ENCODE data around the gene MYO9B.

The MYO9B gene

DNA sequence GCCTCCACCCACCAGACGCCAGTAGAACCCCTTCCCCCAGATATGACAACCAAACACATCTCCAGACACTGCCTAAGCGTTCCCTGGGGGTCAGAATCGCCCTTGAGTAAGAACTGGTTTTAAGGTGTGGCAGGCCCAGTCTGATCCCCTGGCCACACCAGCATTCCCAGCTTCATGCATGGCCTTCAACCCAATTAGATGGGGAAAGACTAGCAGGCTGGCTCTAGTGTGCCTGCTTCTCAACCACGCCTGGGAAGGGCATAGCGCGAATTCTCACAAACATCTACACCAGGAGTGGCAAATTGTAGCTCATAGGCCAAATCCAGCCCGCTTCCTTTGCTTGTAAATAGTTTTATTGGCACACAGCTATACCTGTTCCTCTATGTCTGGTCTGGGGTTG, 13.9 kb upstream of the MYO9B start:
- DNase-seq (ENCODE audit: low read depth in 2 of 2): no peak

DNA sequence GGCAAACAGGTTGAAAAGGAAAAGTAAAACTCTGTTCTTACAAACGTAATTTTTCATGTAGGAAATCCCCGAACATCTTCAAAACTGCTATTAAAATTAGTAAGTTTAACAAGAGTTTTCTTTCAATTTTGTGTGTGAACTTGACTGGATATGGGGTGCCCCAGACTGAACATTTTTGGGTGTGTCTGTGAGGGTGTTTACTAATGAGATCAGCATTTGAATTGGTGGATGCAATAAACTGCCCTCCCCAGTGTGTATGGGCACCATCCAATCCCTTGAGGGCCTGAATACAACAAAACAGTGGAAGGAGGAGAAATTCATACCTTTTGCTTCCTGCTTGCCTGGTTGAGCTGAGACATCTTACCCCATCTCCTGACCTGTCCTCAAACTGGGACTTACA, 12.1 kb upstream of the MYO9B start:
- DNase-seq (ENCODE audit: low read depth in 2 of 2): no peak

DNA sequence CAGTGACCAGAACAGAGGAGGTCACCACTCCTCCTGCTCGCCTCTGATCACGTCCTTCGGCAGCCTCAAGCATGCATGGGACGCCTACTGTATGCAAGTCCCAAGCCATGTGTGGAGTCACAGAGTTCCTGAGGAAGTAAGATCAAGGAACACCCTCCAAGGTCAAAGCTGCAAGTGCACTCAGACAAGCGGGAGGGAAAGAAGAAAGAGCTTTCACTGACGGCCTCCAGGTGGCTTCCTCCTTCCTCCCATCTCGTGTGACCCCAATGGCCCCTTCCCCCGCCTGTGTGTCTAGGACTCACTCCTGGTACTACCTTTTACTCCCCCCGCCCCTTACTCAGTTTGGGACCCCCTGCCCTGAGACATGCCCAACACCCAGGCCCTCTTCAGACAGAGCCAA, 6.4 kb upstream of the MYO9B start:
- DNase-seq (ENCODE audit: low read depth in 2 of 2): no peak

DNA sequence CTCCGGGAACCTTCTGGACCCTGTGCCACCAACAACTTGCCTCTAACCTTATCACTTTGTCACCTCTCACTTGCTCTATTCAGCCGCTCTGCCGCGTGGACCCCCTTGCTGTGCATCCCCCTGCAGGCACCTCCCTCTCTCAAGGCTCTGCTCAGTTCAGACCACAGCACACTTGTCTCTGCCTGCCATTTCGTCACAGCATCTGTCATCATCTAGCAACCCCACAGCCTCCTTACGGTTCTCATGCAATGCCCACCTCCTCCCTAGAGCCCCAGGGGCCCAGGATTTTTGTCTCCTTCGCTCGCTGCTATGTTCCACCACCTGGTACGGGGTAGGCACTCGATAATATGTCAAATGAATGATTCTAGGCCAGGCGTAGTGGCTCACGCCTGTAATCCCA, 5.2 kb upstream of the MYO9B start:
- DNase-seq (ENCODE audit: low read depth in 2 of 2): no peak

DNA sequence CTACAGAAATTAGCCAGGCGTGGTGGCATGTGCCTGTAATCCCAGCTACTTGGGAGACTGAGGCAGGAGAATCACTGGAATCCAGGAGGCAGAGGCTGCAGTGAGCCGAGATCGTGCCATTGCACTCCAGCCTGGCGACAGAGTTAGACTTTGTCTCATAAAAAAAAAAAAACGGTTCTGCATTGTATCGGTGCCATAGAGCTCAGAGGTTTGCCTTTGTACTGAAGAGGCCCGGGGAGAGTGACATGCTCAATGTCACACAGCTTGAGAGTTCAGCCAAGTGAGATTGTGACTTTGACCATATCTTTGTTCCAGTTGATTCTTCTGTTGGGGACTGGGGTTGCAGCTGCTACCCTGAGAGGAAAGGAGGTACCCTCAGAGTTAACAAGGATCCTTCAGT, 4.7 kb upstream of the MYO9B start:
- no peak for DNase-seq (ENCODE audit: low read depth in 2 of 2)

DNA sequence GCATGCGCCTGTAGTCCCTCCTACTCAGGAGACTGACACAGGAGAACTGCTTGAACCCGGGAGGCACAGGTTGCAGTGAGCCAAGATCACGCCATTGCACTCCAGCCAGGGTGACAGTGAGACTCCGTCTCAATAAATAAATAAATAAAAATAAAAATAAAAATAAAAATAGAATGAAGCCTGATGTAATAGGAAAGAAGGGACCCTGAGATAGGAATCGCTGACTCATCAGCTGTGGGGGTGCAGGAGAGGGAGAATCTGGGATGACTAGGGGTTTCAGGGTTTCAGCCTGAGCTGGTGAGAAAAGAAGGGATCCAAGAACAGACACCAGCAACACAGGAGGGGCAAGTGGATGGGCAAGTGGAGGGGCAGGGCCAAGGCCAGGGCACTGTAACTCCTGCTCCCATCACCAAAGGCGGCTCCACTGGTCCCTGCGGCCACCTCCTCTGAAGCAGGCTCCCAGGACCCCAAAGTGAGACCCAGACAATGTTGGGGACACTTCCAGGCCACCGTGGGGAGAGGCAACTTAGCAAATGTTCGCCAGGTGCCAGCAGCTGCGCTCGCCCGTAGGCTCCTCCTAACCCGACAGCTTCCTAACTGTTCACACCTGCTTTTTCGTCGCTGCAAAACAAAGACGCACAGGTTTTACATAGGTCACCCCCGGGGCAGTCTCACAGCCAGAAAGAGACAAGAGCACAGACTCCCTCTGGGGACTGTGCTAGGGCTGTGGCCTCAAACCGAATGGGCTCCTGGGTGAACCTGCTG, 1.5 kb upstream of the MYO9B start:
- DNase-seq (ENCODE audit: low read depth in 2 of 2): no peak

DNA sequence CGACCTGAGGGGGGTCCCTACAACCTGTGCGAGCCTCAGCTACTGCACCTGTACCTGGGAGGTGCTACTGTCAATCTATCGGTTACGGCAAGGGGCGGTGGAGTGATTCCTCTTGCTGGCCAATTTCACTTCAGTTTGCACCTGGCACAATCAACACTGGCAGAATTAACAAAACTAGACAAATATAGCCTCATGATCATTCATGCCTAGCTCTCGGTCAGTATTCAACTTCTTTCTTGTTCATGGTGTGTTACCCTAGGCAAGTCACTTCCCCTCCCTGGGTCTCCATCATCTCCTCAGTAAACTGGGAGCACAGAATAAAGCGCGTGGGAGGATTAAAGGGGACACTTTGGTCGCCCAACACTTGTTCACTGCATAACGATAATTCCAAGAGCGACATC, 943 bp upstream of the MYO9B start:
- DNase-seq (ENCODE audit: low read depth in 2 of 2): no peak

DNA sequence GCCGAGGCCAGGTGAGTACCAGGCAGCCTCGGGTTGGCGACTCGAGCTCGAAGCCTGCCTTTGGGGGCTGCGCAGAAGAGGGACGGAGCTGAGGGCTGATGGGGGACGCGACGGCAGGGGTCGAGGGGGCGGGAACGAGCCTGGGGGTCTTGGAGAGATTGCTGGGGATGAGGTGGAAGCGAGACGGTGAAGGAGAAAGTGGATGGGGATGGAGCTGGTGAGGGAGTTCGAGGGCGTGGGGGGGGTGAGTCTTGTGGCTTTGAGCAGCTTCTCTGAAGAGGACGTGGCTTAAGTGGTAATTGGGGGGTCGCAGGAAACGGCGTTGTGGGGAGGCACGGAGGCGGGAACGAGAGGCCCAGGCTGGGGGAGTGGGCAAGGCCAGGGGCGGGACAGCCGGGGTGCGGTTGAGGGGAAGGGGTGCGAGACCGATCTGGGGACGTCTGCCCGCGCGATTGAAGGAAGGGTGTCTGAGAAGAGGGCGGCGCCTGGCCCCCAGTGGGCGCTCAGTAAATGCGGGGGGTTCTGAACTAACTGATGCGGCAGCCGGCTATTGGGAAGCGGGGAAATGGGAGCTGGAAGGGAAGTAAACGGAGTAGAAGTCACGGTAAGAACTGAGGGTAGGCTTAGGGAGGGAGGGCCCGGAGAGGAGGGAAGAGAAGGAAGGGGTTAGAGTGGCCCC, 426 bp downstream of the MYO9B start:
- DNase-seq (ENCODE audit: low read depth in 2 of 2): peak; percentile 25 to 30

DNA sequence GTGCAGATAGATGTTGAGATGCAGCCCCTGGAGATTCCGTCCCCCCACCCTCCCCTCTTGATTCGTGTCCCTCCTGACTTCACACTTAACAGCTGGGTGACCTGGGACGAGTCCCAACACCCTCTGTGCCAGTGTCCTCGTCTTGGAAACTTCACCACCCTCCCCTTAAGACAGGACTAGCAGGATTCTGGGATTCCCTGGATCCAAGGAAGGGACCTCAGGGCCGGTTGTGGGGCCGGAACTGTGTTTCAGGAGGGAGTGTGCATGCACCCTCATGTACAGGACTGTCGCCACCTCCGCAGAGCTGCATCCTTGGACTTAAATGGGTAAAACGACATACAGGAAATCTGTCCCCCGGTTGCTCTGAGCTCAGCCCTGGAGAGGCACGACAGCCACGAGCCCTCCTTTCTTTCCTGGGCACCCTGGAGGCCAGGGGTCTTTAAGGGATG, 990 bp downstream of the MYO9B start:
- no peak for DNase-seq (ENCODE audit: low read depth in 2 of 2)

DNA sequence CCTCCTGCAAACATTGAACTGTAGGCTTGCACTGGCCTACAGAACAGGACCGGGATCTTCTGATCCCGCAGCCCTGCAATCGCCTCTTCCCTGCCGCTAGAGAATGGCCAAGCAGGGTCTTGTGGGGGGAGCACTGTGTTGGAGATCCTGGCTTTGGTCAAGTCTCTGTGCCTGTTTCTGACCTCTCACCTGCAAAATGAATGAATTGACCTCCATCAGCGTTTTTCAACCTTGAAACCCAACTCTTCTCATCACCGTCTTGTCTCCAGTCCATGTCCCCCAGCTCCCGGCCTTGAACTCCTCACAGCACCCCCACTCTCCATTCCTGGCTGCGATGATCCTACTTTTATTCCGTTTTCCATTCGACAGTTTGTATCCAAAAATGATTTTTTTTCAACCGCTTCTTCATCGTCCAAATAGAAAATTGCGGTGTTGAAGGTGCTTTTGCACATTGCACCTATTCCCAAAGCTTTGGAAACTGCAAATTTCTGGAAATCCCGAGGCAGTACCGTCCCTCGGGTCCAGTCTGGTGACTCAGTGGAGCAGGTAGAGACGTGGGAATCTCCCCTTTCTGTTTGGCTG, 2.0 kb downstream of the MYO9B start:
- DNase-seq (ENCODE audit: low read depth in 2 of 2): no peak

DNA sequence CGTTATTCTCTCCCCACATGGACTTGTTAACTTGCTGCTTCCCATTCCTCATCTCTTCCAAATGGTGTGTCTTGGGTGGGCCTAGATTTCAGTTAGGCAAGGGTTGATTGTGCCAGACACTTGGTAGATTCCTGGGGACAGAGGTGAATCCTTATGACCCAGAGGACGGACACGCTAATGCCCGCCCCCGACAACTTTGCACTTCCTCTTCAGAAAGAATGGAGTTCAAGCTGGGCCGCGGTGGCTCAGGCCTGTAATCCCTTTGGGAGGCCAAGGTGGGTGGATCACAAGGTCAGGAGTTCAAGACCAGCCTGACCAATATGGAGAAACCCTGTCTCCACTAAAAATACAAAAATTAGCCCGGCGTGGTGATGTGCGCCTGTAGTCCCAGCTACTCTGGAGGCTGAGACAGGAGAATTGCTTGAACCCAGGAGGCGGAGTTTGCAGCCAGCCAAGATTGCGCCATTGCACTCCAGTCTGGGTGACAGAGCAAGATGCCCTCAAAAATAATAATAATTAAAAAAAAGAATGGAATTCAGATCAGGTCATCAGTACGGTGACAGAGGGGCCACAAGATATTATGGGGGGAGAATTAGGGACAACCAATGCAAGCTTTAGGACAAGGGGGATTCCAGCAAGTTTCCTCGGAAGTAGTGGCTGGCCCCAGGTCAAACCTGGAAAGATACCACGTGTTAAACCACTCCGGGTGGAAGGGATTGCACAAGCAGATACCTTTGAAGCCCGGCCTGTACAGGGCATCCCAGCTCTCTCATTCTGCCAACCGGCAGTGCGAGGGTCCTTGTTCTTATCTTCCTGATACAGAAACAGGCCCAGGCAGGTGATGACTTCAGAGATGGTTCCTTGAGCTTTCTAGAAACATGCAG, 2.7 kb downstream of the MYO9B start:
- DNase-seq (ENCODE audit: low read depth in 2 of 2): no peak

DNA sequence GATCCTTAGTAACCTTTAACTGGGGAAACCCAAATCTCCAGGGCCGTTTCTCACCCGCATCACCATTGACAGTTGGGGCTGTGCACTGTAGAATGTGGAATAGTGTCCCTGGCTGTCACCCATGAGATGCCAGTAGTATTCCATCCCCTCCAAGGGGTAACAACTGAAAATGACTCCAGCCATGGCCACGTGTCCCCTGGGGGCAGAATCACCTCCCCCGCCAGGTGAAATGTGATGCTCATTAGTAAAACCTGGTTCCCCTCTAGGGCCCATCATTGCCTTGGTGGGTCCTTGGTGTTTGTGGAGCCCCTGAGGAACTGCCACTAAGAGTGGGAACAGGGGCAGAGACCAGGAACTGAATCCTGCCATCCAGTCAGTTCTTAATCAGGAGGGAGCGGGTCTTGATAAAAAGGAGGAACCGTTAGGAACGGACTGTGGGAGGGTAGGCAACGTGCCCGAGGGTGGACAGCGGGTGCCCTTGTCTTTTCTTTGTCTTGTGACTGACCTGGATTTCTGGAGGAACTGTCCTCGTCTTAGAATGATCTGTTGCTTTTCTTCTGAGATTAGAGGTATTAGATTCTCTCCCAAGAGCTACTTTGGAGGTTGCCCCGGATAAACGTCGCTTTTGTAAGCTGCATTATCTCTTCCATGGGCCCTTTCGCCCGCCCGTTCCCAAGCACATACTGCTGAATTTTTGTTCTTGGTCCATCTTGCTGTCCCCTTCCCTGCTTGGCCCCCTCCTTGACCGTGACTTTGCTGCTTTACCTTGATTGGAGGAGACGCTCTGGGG, 3.5 kb downstream of the MYO9B start:
- DNase-seq (ENCODE audit: low read depth in 2 of 2): no peak

DNA sequence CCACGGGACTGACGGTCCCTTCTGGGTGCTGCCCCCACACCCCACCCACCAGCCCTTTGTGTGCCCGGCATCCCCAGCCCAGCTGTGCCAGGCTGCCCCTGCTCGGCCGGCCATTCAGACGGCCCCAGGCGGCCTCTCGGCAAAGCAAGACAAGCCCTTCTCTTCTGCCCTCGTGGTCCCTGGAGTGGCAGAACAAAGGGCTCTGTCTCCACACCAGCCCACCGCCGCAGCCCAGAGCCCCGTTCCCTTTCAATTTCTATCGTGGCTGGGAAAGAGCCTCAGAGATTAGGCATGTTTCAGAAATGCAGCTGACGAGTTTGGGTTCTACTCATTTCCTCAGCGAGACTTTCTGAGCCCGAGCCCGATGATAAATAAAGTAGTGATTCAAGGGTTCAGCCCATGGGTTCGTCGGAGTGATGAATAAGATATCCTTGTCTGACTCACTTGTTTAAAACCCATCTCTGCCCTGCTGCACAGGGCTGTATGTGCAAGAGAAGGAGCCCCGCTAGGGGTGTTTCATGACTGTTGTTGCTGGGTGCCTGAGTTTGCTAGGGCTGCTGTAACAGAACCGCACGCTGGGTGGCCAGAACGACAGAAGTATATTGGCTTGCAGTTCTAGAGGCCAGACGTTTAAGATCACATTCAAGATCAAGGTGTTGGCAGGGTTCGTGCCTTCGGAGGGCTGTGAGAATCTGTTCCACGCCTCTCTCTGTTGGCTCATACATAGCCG, 4.3 kb downstream of the MYO9B start:
- peak; percentile 51 to 54 for DNase-seq (ENCODE audit: low read depth in 2 of 2)

DNA sequence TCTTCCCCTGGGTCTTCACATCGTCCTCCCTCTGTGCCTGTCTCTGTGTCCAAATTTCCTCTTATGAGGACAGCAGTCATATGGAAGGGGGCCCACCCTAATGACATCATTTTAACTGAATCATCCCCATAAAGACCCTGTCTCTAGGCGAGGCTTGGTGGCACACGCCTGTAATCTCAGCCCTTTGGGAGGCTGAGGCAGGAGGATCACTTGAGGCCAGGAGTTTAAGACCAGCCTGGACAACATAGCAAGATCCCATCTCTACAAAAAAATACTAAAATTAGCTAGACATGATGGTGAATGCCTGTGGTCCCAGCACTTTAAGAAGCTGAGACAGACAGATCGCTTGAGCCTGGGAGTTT, 4.8 kb downstream of the MYO9B start:
- DNase-seq (ENCODE audit: low read depth in 2 of 2): no peak

DNA sequence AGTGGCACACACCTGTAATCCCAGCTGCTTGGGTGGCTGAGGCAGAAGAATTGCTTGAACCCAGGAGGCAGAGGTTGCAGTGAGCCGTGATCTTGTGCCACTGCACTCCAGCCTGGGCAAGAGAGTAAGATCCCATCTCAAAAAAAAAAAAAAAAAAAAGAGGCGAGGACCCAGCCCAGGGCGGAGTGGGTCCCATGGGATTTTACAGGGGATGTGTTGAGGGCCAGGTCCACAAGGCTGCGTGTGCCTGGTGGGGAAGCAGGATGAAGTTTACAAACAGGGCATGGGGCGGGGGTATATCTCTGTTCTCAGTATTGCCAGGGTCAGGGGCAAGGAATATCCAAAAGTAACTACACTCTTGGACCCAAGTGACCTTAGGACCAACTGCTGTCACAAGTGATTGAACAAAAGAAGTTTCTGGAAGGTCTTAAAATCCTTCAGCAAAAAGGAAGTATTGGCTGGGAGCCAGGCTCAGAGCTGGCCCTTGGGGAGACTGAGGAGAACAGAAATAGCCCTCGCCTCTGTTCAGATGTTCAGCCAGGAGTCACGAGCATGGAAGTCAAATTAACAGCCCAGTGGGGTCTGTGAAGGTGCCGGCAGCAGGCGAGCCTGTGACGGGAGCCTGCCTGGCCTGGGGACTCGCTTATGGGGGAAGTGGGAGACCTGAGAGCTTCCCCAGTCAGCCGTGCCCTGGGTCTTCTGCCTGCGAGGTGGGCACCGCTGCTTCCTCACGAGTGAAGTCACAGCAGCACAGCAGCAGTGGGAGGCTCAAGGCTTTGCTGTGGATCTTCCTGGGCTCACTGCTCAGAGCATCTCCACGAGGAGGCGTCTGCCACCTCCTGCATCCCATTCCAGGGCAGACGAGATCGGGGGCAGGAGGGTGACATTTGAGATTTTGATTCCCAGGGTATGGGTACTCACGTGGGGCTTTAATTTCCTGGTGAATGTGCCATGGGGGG, 6.4 kb downstream of the MYO9B start:
- no peak for DNase-seq (ENCODE audit: low read depth in 2 of 2)

DNA sequence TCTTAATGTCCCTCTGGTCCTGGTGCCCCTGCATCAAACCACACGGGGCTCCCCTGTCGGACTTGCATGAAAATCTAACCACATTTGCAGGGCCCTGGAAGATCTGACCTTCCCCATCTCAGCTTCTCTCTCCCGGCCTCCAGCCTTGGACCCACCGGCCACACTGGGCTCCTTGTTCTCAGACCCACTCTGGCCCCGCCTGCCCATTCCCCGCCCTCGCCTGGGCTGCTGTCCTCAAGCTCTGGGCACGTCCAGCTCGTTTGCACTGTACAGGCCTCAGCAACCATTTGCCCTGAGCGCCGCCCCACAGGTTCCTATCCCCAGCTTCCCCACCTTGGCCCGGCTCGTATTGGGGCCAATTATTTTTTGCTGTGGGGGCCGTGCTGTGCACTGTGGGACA, 10.5 kb downstream of the MYO9B start:
- DNase-seq (ENCODE audit: low read depth in 2 of 2): no peak

DNA sequence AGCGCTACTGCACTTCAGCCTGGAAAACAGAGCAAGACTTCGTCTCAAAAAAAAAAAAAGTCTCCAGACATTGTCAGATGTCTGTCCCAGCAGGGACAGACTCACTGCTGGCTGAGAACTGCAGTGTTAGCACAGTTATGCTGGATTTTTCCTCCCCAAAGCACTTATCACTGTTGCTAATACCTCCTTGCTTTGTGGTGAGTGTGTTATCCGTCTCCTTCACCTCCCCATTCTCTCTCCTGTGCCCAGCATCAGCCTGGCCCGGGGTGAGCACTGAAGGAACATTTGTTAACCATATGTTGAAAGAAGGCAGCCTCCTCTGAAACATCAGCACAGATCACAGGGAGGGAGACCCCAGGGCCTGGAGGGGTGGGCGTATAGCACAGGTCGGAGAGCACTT, 11.3 kb downstream of the MYO9B start:
- DNase-seq (ENCODE audit: low read depth in 2 of 2): no peak

DNA sequence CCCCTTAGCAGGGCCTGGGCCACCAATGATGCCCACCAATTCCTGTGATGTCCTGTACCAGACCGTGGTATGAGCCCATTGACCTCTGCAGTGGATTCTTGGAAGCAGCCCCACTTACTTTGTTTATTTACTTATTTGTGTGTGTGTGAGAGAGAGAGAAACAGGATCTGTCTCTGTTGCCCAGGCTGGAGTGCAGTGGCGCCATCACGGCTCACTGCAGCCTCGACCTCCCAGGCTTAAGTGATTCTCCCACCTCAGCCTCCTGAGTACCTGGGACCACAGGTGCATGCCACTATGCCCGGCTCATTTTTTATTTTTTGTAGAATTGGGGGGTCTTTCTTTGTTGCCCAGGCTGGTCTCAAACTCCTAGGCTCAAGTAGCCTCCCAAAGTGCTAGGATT, 13.0 kb downstream of the MYO9B start:
- DNase-seq (ENCODE audit: low read depth in 2 of 2): no peak

DNA sequence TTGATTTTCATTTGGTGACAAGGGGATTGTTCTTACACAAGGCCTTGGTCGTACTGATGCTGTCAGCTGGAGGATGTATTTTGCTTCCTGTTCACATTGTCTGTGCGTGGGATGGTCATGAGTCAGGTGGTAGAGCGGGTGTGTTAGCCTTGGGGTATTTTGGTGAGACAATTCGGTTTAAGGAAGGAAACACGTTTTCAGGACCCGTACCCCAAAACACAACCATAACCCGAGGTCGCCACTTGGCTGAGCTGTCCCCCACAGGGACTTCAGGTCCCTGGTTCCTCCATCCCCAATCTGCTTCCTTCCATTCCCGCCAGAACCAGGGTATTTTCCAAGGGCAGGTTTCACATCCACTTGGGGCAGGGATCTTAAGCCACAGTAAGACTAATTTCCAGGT, 15.0 kb downstream of the MYO9B start:
- peak in 1 of 2 donors; percentile 32 for DNase-seq (ENCODE audit: low read depth in 2 of 2)

Data from stimulated activated CD4-positive, alpha-beta T cell treated with anti-CD3 and anti-CD28 coated beads, Interleukin-1b, Interleukin-23, amount 100 ng/mL, for 4 hours (primary cell).